Measurements from ENCODE around the gene SV2C.

DNA sequence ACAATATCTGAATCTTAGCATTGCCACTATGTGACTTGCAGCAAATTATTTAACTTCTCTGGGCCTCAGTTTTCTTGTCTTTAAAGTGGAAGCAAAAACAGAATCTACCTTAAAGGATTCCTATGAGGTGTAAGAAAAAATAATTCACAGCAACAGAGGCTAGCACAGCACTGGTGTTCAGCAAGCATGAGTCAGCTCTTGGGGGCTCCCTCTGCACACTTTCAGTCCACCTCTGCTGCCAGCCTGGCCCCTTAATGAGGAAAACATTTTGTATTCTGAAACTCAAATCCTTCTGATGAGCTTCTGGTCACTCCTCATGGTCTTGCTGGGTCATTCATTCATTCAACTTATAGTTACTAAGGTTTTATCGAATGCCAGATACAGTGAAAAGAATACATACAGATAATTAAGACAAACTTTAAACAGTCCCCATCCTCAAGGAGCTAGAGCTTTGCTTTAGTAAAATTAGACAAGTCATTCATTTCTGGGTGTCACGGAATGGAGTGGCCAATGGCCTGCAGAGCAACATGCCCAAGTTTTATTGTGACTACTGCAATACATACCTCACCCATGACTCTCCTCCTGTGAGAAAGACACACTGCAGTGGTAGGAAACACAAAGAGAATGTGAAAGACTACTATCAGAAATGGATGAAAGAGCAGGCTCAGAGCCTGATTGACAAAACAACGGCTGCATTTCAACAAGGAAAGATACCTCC, 293.1 kb downstream of the SV2C start:
- TF ChIP-seq, protein P1, sequence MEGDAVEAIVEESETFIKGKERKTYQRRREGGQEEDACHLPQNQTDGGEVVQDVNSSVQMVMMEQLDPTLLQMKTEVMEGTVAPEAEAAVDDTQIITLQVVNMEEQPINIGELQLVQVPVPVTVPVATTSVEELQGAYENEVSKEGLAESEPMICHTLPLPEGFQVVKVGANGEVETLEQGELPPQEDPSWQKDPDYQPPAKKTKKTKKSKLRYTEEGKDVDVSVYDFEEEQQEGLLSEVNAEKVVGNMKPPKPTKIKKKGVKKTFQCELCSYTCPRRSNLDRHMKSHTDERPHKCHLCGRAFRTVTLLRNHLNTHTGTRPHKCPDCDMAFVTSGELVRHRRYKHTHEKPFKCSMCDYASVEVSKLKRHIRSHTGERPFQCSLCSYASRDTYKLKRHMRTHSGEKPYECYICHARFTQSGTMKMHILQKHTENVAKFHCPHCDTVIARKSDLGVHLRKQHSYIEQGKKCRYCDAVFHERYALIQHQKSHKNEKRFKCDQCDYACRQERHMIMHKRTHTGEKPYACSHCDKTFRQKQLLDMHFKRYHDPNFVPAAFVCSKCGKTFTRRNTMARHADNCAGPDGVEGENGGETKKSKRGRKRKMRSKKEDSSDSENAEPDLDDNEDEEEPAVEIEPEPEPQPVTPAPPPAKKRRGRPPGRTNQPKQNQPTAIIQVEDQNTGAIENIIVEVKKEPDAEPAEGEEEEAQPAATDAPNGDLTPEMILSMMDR (IDR thresholded peaks at IDR 0.05), result no peak
- TF ChIP-seq POLR2A (IDR thresholded peaks at IDR 0.05) (no peak), POLR2AphosphoS5 (IDR thresholded peaks at IDR 0.05) (no peak), EP300 (IDR thresholded peaks at IDR 0.05) (no peak)

Measured in sigmoid colon (tissue), 4 donors.